ENCODE data around the gene PHLDA3. TPM values are rescaled to one million over a fixed set of nuclear protein-coding genes. Genes with fewer than 3 reads are reported as not detected.

Gene PHLDA3
- total and polyA plus RNA-seq, 2 of the 4 experiments (the other 2 are of a cell fraction): 41.6 to 102 TPM

DNA sequence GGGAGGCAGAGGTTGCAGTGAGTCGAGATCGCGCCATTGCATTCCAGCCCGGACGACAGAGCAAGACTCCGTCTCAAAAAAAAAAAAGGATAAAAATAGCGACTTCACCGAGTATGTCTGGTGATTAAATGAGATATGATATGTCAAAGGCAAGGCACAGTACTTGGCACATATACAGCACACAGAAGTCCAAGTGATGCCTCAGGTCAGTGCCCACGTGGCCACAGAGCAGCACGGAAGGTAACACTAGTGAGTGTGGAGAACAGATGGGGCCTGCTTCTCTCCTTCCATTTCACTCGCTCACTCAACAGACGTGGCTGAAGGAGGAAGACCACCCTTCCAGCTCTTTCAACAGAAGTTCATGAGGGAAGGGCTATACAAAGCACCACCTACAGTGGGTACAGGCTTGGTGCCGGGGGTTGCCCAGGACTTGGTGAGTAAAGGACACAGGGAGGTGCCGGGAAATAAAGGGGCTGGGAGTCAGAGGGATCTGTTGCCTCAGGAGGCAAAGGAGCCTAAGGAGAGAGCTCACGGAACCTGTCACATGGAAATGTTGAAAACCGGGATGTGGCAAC is 29.0 kb upstream of the PHLDA3 start:
- no TSS peak for BruUV-seq (replicated peaks)
- WGBS, 2 experiments (ENCODE audit: extremely low coverage in 2 of 2, insufficient read length in 1 of 2): 92% methylated on average over 5 of the region's 16 CpGs; no CpG with 5 or more reads in 1 of the 2 experiments
- TF ChIP-seq CEBPB (IDR thresholded peaks at IDR 0.05; ENCODE audit: low read depth, low read length) (no peak), RCOR1 (IDR thresholded peaks at IDR 0.05; ENCODE audit: insufficient replicate concordance, low read length) (no peak), ELK1 (IDR thresholded peaks at IDR 0.05; ENCODE audit: borderline replicate concordance, low read depth, low read length) (no peak), NFE2L2 (IDR thresholded peaks at IDR 0.05; ENCODE audit: low read depth, low read length) (no peak), POLR2A (IDR thresholded peaks at IDR 0.05; ENCODE audit: low read depth, low read length) (no peak), RFX5 (IDR thresholded peaks at IDR 0.05; ENCODE audit: low read depth, low read length) (no peak), SMC3 (IDR thresholded peaks at IDR 0.05; ENCODE audit: low read depth, low read length) (no peak), FOS (IDR thresholded peaks at IDR 0.05; ENCODE audit: low read depth, low read length) (no peak), MAZ (IDR thresholded peaks at IDR 0.05; ENCODE audit: borderline replicate concordance, low read depth, low read length) (no peak), MXI1 (IDR thresholded peaks at IDR 0.05; ENCODE audit: borderline replicate concordance, low read depth, low read length) (no peak), RAD21 (IDR thresholded peaks at IDR 0.05; ENCODE audit: low read length) (no peak), CHD1 (IDR thresholded peaks at IDR 0.05; ENCODE audit: low read depth, low read length) (no peak), CTCF (conservative IDR thresholded peaks at IDR 0.05; ENCODE audit: low read depth, low read length) (no peak), BHLHE40 (IDR thresholded peaks at IDR 0.05; ENCODE audit: low read depth, low read length) (no peak)
- TF ChIP-seq, protein P1, sequence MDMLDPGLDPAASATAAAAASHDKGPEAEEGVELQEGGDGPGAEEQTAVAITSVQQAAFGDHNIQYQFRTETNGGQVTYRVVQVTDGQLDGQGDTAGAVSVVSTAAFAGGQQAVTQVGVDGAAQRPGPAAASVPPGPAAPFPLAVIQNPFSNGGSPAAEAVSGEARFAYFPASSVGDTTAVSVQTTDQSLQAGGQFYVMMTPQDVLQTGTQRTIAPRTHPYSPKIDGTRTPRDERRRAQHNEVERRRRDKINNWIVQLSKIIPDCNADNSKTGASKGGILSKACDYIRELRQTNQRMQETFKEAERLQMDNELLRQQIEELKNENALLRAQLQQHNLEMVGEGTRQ (IDR thresholded peaks at IDR 0.05; ENCODE audit: low read depth, low read length): no peak

More for the DNA sequence above, 29.0 kb upstream of the PHLDA3 start:
- in situ Hi-C loops (cut with MboI; ENCODE audit: low sequenced_read_pairs) (no loop called here), intact Hi-C loops (cut with micrococcal nuclease) (no loop called here), dilution Hi-C loops (cut with HindIII; ENCODE audit: low sequenced_read_pairs, unreplicated experiment) (no loop called here)
- no peak overlapping the region for H2AFZ ChIP-seq (replicated peaks; ENCODE audit: low read length, poor library complexity)
- H3K23ac ChIP-seq (ENCODE audit: low read depth, low read length): peak overlapping the region; percentile 29; the same call in 1 of the 2 replicates
- H3K79me1 ChIP-seq (ENCODE audit: low read depth in 1 of 2, low read length in 2 of 2): peaks cover 17 to 89% of the 10 kb centered on the region in 2 experiments; a peak in 3 of 4 replicates
- no peak overlapping the region for H2BK15ac ChIP-seq (ENCODE audit: low read depth, low read length)
- peak overlapping the region in 1 of 2 experiments; percentile 59; a peak in 1 of 4 replicates for H4K8ac ChIP-seq (ENCODE audit: low read depth in 2 of 2, low read length in 2 of 2)
- no peak overlapping the region for H2BK20ac ChIP-seq (ENCODE audit: low read depth, low read length)
- peaks cover 75% of the 10 kb centered on the region for H3K9me1 ChIP-seq (ENCODE audit: insufficient read depth, low read length)
- H3K27me3 ChIP-seq (ENCODE audit: control insufficient read depth, insufficient read depth, low read length): no peaks in the 10 kb centered on the region
- H4K5ac ChIP-seq (ENCODE audit: low read depth, low read length): no peak overlapping the region
- H3K36me3 ChIP-seq (ENCODE audit: control insufficient read depth, insufficient read depth, low read length): peaks cover 61% of the 10 kb centered on the region
- H3K56ac ChIP-seq (ENCODE audit: extremely low read depth, insufficient read depth, low read length): no peak overlapping the region
- DNase-seq (no peak), ATAC-seq (ENCODE audit: low read depth) (no peak)
- H4K91ac ChIP-seq (ENCODE audit: insufficient read depth, low read depth, low read length): no peak overlapping the region; the same call in 1 of the 2 replicates
- H2AK5ac ChIP-seq (ENCODE audit: low read depth, low read length): peak overlapping the region; percentile 72
- no peak overlapping the region for H2BK5ac ChIP-seq (ENCODE audit: low read depth, low read length, poor library complexity, severe bottlenecking)
- 0 out of 2 replicates have a peak overlapping the region, but pooled peaks have one; percentile 13 for H3K14ac ChIP-seq (replicated peaks; ENCODE audit: low read depth, low read length)
- H3K18ac ChIP-seq (ENCODE audit: low read depth, low read length): no peak overlapping the region
- H3K9ac ChIP-seq (ENCODE audit: low read depth, low read length): no peak overlapping the region
- no peak overlapping the region for H3K4me2 ChIP-seq (ENCODE audit: low read depth, low read length)
- peak overlapping the region; percentile 61; the same call in 1 of the 2 replicates for H3K4ac ChIP-seq (ENCODE audit: low read depth, low read length)
- ChIA-PET POLR2A (ENCODE audit: unreplicated experiment) (interaction anchor here (0.6 kb wide), 1 partner anchor 1375 kb away, joined by 5 read pairs; no protein-coding TSS in a partner anchor), CTCF (no interaction called here)
- H2BK120ac ChIP-seq (ENCODE audit: low read depth, low read length): no peak overlapping the region
- peak overlapping the region; percentile 8; the same call in 1 of the 2 replicates for H3K27ac ChIP-seq (ENCODE audit: insufficient read depth, low read length)
- H3K4me3 ChIP-seq (ENCODE audit: insufficient read depth, low read depth, low read length): no peak overlapping the region
- H4K20me1 ChIP-seq (ENCODE audit: insufficient read depth, low read length): peaks cover 88% of the 10 kb centered on the region
- H2AK9ac ChIP-seq (replicated peaks; ENCODE audit: low read depth, low read length, poor library complexity): no peak overlapping the region
- peaks cover 70% of the 10 kb centered on the region for H3K4me1 ChIP-seq (ENCODE audit: control insufficient read depth, insufficient read depth, low read length)
- H3K9me3 ChIP-seq (ENCODE audit: control insufficient read depth, insufficient read depth, low read length): no peaks in the 10 kb centered on the region
